NB4 (cell line): ENCODE data around the gene NRGN.
A peak's percentile ranks its signal among the peaks of the same experiment; 100 is the strongest.

Source experiments
- DNase-seq: peaks from one replicate; pipeline ENCODE4 v3.0.0; 2010; ENCODE audit warnings: low read depth
- H3K4me3 ChIP-seq: one replicate; pipeline ENCODE4 v1.5.1; 2011; ENCODE audit warnings: mild to moderate bottlenecking, low read depth, low read length, moderate library complexity
- MYC ChIP-seq: IDR thresholded peaks from 2 replicates; pipeline ENCODE4 v1.6.1; 2011; ENCODE audit warnings: low read depth, low read length
- POLR2A ChIP-seq: IDR thresholded peaks from 2 replicates; pipeline ENCODE4 v1.6.1; 2011; ENCODE audit warnings: mild to moderate bottlenecking; ENCODE audit not compliant: insufficient read length; ENCODE audit errors: extremely low read depth
- TF ChIP-seq, protein P1 (sequence below): IDR thresholded peaks from one replicate; pipeline ENCODE4 v1.5.1; 2012; ENCODE audit warnings: low read depth, low read length
- TF ChIP-seq, protein P2 (sequence below): IDR thresholded peaks from 2 replicates; pipeline ENCODE4 v1.6.1; 2011; ENCODE audit warnings: low read depth, low read length

NRGN gene

DNA sequence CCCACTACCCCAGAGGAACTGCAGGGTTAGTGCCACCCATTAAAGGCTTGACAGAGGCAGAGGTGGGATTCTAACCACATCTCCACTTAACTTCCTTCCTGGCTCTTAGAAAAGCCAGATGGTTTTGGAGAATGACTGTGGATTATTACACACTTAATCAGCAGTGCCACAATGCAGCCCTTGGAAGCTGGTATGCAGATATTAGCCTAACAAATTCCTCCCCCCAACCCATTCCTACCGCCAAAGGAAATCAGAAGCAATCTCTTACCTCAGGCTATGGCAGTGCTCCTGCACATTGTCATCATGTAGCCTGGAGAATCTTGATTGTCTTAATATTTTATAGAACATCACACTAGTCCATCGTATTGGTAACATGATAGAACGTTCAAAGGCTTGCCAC, 23.2 kb upstream of the NRGN start:
- no peak overlapping the region for H3K4me3 ChIP-seq
- DNase-seq = no peak
- TF ChIP-seq, protein P1, sequence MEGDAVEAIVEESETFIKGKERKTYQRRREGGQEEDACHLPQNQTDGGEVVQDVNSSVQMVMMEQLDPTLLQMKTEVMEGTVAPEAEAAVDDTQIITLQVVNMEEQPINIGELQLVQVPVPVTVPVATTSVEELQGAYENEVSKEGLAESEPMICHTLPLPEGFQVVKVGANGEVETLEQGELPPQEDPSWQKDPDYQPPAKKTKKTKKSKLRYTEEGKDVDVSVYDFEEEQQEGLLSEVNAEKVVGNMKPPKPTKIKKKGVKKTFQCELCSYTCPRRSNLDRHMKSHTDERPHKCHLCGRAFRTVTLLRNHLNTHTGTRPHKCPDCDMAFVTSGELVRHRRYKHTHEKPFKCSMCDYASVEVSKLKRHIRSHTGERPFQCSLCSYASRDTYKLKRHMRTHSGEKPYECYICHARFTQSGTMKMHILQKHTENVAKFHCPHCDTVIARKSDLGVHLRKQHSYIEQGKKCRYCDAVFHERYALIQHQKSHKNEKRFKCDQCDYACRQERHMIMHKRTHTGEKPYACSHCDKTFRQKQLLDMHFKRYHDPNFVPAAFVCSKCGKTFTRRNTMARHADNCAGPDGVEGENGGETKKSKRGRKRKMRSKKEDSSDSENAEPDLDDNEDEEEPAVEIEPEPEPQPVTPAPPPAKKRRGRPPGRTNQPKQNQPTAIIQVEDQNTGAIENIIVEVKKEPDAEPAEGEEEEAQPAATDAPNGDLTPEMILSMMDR = no peak

DNA sequence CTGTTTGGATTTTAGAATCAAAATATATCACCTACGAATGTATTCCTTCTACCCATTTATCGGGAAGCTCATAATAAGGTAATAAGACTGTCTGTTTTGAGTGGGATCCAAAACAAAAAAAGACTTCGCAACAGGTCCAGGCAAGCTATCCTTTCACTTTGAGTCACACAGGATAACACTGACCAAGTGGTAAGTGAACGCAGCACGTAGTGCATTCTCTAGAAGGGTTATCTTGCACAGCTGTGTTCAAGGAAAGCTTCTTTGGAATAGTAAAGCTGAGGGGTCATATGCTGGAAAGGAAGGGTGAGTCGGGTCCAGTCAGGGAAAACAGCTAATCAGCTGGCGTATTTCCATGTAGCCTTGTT, 22.3 kb upstream of the NRGN start:
- no peak for TF ChIP-seq POLR2A
- TF ChIP-seq, protein P2, sequence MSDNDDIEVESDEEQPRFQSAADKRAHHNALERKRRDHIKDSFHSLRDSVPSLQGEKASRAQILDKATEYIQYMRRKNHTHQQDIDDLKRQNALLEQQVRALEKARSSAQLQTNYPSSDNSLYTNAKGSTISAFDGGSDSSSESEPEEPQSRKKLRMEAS = no peak
- TF ChIP-seq, protein P1 = no peak
- TF ChIP-seq MYC = no peak
- no peak for DNase-seq
- H3K4me3 ChIP-seq = no peak overlapping the region

DNA sequence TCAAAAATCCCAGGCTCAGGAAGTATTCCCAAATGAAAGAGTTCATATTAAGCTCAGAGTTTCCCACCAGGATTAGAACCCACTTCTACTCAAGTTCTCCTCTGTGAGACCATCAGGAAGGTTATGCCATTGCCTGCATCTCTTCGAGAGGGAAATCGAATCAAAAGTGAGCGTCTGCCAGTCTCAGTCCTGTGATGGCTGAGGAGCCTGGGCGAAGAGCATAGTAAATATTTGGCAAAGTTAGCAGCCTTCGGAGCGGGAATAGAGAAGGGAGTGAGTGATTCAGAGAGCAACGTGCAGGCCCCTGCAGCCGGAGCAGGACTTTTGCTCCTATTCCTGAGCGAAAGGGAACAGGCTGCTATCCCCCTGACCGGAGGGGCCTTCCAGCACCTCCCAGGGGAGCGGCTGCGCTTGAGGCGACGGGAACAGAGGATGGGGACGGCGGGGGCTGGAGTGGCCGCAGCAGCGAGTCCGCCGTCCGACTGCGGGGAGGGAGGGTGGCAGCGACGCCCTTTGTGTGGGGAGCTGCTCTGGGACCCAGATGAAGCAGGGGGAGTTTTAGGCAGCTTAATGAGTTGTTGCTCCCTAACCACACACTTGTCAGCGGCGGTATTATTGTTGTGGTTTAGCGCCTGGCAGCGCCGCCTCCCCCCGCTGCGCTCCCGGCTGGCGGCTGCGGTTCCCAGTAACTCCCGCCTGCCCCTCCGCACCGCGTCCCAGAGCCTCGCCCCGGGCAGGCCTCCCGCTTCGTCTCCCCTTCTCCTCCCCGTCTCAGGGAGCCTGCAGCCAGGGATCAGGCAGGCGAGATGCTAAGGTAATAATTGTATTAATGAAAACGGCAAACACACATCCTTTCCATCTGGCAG, 21.7 kb upstream of the NRGN start:
- no peak overlapping the region for H3K4me3 ChIP-seq
- DNase-seq = peak; percentile 72
- no peak for TF ChIP-seq POLR2A
- TF ChIP-seq, protein P1 = no peak

DNA sequence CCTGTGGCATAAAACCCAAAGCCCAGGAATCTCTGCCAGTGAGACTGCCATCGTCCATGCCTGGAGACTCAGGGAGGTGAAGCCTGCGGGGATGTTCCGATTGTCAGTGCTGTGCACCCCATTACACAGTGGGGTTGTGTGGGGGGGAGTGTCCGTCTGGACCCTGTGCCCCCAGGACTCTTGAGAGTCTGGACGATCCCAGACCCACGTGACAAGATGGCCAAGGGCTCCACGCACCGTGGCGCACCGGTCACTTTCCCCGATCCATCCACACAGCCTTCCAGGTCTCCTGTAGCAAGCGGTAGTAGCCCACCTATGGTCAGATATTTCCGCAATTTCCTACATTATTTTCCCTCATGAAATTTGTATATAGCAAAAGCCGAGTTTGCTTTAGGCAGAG, 20.9 kb upstream of the NRGN start:
- no peak for DNase-seq
- TF ChIP-seq, protein P2 = no peak
- TF ChIP-seq, protein P1 = no peak
- TF ChIP-seq MYC (no peak), POLR2A (no peak)
- no peak overlapping the region for H3K4me3 ChIP-seq

DNA sequence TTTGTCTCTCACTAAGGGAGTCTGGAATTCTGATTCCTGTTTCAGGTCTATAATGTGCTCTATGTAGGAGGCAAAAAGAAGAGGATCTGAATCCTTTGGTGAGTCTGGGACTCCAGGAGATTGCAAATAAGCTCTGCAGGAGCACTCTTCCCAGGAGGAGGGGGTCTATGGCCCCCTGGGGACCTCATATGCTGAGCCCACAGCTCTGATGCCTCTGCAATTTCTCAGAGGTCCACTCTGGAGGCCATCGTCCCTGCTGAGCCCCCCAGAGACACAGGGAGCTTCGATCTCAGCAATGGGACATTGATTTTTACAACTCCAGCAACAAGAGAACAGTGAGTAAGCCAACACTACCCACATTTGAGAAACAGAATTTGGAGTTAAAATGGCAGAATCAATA, 20.2 kb upstream of the NRGN start:
- no peak for TF ChIP-seq MYC
- no peak overlapping the region for H3K4me3 ChIP-seq
- DNase-seq = no peak

DNA sequence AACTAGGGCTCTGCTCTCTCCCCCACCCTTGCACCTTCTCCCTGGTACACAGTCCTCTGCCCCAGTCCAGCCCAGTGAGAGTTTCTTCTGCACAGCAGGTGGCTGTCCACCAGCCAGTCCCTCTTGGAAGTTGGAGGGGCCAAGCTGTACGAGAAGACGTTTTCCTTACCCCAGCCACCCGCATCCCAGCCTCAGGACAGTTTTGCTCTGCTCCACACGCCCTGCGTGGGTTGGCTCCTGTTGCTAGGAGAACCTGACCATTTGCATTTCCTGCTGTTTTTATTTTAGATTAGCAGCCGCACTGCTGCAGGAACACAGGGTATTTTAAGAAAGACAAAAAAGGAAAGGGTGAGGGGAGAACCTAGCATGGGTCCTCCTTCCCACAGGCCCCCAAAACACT, 17.6 kb upstream of the NRGN start:
- H3K4me3 ChIP-seq = no peak overlapping the region
- no peak for DNase-seq
- TF ChIP-seq, protein P1 = no peak
- TF ChIP-seq POLR2A = no peak
- TF ChIP-seq MYC = no peak
- TF ChIP-seq, protein P2 = no peak
